A549 (cell line): Measurements from ENCODE around the gene MSI2.

ENCODE experiments used
- CEBPB ChIP-seq, 2 experiments: fragments of >200 bp in 1 of 2; sonication (Bioruptor Twin) in 1 of 2; formaldehyde crosslinking in 1 of 2; IDR thresholded peaks; 2 replicates each; pipeline ENCODE4 v1.6.1; 2012 to 2016
- EP300 ChIP-seq, 2 experiments: fragments of >200 bp; sonication (Bioruptor Twin); formaldehyde crosslinking; IDR thresholded peaks; 2 replicates in 1 of 2; 3 replicates in 1 of 2; pipeline ENCODE4 v1.6.1; 2016 to 2017
- JUNB ChIP-seq: fragments of >200 bp; sonication (Bioruptor Twin); formaldehyde crosslinking; IDR thresholded peaks from 2 replicates; pipeline ENCODE4 v1.6.1; 2016
- MAFK ChIP-seq: fragments of 450-650 bp; IDR thresholded peaks from 2 replicates; pipeline ENCODE4 v1.6.1; 2014; ENCODE audit not compliant: partially characterized antibody
- MAZ ChIP-seq: fragments of 150-350 bp; IDR thresholded peaks from 2 replicates; pipeline ENCODE4 v1.6.1; 2014; ENCODE audit warnings: antibody characterized with exemption, low read depth, low read length, borderline replicate concordance
- PHF8 ChIP-seq: fragments of 200-600 bp; sonication (generic); IDR thresholded peaks from 2 replicates; pipeline ENCODE4 v1.6.1; 2016; ENCODE audit warnings: low read depth, mild to moderate bottlenecking, antibody characterized with exemption, moderate library complexity, borderline replicate concordance
- POLR2A ChIP-seq: IDR thresholded peaks from 2 replicates; pipeline ENCODE4 v1.6.1; 2012; ENCODE audit warnings: mild to moderate bottlenecking, low read length
- POLR2AphosphoS2 ChIP-seq: conservative IDR thresholded peaks from 2 replicates; pipeline ENCODE4 v1.6.1; 2012; ENCODE audit warnings: low read length, improper control_type of control experiment, inconsistent platforms
- RAD21 ChIP-seq, 2 experiments: fragments of >200 bp in 1 of 2; sonication (Bioruptor Twin) in 1 of 2; formaldehyde crosslinking in 1 of 2; IDR thresholded peaks in 1 of 2; conservative IDR thresholded peaks in 1 of 2; 2 replicates in 1 of 2; 3 replicates in 1 of 2; pipeline ENCODE4 v1.6.1; 2012 to 2018; ENCODE audit warnings: inconsistent platforms in 1 of 2
- TP53 ChIP-seq: fragments of 250-450 bp; sonication (Bioruptor Pico); IDR thresholded peaks from 2 replicates; pipeline ENCODE4 v1.5.0; 2021; ENCODE audit warnings: mild to moderate bottlenecking, moderate library complexity
- TF ChIP-seq, protein P1 (sequence below): fragments of >200 bp; sonication (Bioruptor Twin); formaldehyde crosslinking; IDR thresholded peaks from 3 replicates; pipeline ENCODE4 v1.5.1; 2016

DNA sequence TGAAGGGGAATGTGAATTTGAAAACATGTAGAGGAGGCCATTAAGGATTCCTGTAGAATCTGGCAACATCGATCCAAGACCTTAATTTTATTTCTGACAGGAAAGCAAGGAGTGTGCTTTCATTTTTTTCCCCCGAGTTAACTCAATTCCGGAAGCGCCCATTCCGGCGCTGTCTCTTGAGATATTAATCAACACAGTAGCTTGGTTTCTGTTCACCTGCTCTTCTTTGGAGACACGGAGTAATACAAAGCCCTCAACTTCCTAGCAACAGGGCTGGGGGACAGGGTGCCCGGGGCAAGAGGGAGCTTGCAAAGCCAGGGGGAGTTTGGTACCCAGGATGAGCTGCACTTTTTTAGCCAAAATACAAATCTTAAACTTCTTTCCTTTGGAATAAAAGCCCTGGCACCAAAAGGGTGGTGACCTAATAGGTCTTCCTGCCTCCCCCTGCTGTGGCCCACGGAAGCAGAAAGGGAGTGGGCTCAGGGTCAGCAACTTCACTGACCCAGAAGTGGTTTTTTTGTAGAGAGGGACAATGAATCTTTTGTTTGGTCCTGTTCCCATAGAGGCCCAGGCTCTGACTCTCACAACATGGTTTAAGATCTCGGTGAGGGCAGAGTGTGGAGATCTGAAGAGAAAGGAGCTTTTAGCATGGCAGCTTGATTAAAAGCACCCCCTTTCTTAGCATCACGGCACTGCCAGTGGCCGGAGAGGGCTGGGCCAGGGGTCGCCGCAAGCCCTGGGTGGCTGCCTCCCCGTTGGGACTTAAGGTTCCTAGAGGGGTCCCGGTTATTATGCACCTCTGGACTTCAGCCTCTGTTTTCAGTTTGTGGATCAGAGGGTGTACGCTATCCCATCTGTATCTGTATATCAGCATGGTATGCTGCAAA lies 281.4 kb downstream of the MSI2 start:
- TF ChIP-seq EP300 (IDR thresholded peaks at IDR 0.05) (no peak), POLR2A (no peak), RAD21 (conservative IDR thresholded peaks at IDR 0.05 in 1 of 2, IDR thresholded peaks at IDR 0.05 in 1 of 2) (no peak), POLR2AphosphoS2 (no peak), MAZ (no peak), TP53 (CRISPR knock-in tag) (no peak), MAFK (no peak), CEBPB (IDR thresholded peaks at IDR 0.05) (no peak), PHF8 (no peak), JUNB (no peak)
- TF ChIP-seq, protein P1, sequence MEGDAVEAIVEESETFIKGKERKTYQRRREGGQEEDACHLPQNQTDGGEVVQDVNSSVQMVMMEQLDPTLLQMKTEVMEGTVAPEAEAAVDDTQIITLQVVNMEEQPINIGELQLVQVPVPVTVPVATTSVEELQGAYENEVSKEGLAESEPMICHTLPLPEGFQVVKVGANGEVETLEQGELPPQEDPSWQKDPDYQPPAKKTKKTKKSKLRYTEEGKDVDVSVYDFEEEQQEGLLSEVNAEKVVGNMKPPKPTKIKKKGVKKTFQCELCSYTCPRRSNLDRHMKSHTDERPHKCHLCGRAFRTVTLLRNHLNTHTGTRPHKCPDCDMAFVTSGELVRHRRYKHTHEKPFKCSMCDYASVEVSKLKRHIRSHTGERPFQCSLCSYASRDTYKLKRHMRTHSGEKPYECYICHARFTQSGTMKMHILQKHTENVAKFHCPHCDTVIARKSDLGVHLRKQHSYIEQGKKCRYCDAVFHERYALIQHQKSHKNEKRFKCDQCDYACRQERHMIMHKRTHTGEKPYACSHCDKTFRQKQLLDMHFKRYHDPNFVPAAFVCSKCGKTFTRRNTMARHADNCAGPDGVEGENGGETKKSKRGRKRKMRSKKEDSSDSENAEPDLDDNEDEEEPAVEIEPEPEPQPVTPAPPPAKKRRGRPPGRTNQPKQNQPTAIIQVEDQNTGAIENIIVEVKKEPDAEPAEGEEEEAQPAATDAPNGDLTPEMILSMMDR, result no peak
